Central memory CD4-positive, alpha-beta T cell (primary cell): ENCODE measurements around the gene SPEF1.

Source experiments
- DNase-seq: peaks from one replicate; pipeline ENCODE4 v3.0.0; 2022

SPEF1 gene

GRCh38 chr20:3728876-3729275 is 52.4 kb downstream of the SPEF1 start:
- no peak for DNase-seq

GRCh38 chr20:3728354-3728753 is 52.9 kb downstream of the SPEF1 start:
- no peak for DNase-seq
